Activated CD4-positive, alpha-beta T cell treated with anti-CD3 and anti-CD28 coated beads, Interleukin-2, amount 10 ng/mL, durations not matched to agents 24 days and 14 days (primary cell): Measurements from ENCODE around the gene TGFBI. TPM values are rescaled to one million over a fixed set of nuclear protein-coding genes. Genes with fewer than 3 reads are reported as not detected.

ENCODE experiments used
- DNase-seq: peaks from one replicate; pipeline ENCODE4 v3.0.0; 2022
- H3K27ac Mint-ChIP-seq: one replicate; pipeline ENCODE4 v1.8.0; 2022; ENCODE audit warnings: mild to moderate bottlenecking, mixed read lengths
- H3K27me3 Mint-ChIP-seq: one replicate; pipeline ENCODE4 v1.8.0; 2022; ENCODE audit warnings: mixed read lengths
- H3K36me3 Mint-ChIP-seq: one replicate; pipeline ENCODE4 v1.8.0; 2022; ENCODE audit warnings: low read depth, mild to moderate bottlenecking, mixed read lengths
- H3K4me1 Mint-ChIP-seq: one replicate; pipeline ENCODE4 v1.8.0; 2021; ENCODE audit warnings: mixed read lengths
- H3K4me3 Mint-ChIP-seq: one replicate; pipeline ENCODE4 v1.8.0; 2022; ENCODE audit warnings: mild to moderate bottlenecking, moderate library complexity, mixed read lengths
- H3K9me3 Mint-ChIP-seq: one replicate; pipeline ENCODE4 v1.8.0; 2021; ENCODE audit warnings: mixed read lengths
- intact Hi-C: fragments of 100-400 bp; cut with micrococcal nuclease; formaldehyde crosslinking; loops from one replicate; pipeline ENCODE4 v1.15.1; 2023
- total RNA-seq: library from RNA; stranded (reverse); gene quantifications from 2 replicates; pipeline ENCODE4 v1.2.3, GENCODE V29; 2022

TGFBI gene
- total RNA-seq, 1 donor from 2014 or later = not detected

DNA sequence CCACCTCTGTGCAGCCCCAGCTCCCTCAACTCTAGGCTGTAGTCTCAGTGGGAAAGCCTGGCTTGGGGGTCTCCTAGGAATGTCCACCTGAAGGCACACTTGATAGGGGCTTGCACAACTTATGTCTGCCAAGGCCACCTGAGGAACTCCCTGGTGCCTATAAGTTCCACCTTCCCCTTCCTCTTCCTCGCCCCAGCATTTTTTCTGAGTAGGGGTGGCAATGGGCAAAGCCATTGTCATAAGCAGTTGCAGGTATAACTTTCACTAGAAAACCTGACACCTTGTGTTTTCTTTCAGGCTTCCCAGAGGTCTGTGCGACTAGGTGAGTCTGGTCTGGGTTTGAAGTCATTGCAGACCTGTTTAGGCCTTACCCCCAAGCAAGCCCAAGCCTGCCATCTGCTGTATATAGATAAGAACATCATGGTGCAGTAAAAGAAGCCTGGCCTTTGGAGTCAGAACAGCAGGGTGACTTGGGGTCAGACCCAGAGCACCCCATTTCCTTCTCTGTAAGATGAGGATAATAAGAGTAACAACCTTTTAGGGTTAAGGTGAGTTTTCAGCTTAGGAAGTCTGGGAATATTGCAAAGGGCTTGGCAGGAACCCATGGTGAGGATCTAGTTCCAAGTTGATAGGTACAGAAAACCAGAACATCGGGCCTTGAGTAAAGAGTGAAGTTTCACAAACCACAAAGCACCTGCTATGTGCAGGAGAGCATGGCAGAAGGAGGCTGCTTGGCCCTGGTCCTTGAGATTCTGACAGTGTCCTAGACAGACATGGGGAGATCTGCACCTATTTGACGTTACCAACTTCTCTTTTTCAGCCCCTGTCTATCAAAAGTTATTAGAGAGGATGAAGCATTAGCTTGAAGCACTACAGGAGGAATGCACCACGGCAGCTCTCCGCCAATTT, 33.8 kb downstream of the TGFBI start:
- Mint-ChIP-seq H3K27ac (no peak overlapping the region), H3K9me3 (no peaks in the 10 kb centered on the region), H3K27me3 (peaks cover 4% of the 10 kb centered on the region), H3K4me1 (no peaks in the 10 kb centered on the region), H3K36me3 (no peaks in the 10 kb centered on the region), H3K4me3 (no peak overlapping the region)
- intact Hi-C loops = loop anchor here (1.0 kb wide), 1 partner anchor 175 kb away; no protein-coding TSS in a partner anchor
- DNase-seq = peak; percentile 60

DNA sequence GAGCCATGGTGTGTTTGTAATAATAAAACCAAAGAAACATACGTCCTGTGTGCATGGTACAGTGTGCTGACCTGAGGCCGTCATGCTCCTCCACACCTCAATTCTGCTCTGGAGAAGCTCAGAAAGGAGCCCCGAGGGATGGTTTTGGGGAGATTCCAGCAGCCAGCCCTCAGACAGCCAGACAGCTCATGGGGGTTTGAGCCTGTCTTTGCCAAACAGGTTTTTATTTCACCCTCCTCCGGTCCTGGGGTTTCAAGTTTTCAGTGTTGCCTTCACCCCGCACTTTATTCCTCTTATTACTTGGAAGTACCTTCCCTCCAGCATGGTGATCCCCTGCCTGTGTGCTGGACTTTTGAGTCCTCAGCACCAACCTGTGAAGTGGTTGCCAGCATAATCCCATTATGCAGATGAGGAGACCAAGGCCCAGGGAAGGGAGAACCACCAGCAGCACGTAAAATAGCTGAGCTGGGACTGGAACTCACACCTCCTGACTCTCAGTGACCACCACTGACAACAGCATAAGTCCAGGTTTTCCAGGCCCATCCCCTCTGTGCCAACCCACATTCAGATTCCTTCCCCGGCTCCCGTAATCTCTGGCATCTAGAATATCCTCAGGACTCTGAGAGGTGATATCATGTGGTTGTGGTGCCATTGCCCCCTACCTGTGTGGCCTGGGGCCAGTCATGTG, 35.1 kb downstream of the TGFBI start:
- intact Hi-C loops = no loop called here
- no peaks in the 10 kb centered on the region for H3K4me1 Mint-ChIP-seq
- H3K27me3 Mint-ChIP-seq = peaks cover 5% of the 10 kb centered on the region
- H3K9me3 Mint-ChIP-seq = no peaks in the 10 kb centered on the region
- H3K4me3 Mint-ChIP-seq = no peak overlapping the region
- no peak for DNase-seq
- H3K27ac Mint-ChIP-seq = no peak overlapping the region
- H3K36me3 Mint-ChIP-seq = no peaks in the 10 kb centered on the region

DNA sequence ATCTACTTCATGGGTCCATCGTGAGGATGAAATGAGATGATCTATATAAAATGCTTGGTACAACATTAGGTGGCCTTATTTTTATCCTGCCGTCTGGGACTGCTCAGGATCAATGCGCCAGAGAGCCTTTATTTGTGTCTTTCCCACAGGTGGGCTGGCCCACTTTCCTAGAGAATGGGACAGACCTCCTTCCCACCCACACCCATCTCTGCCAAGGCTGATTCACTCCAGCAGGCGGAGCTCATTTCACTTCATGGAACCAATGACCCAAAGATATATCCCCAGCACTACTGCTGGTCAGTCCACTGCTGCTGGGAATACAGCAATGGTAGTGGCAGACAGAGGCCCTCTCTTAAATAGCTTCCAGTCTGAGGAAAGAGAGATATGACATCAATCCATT, 35.7 kb downstream of the TGFBI start:
- Mint-ChIP-seq H3K36me3 (no peaks in the 10 kb centered on the region), H3K4me1 (no peaks in the 10 kb centered on the region), H3K27ac (no peak overlapping the region), H3K27me3 (peaks cover 8% of the 10 kb centered on the region), H3K9me3 (no peaks in the 10 kb centered on the region), H3K4me3 (no peak overlapping the region)
- DNase-seq = no peak
- intact Hi-C loops = no loop called here

DNA sequence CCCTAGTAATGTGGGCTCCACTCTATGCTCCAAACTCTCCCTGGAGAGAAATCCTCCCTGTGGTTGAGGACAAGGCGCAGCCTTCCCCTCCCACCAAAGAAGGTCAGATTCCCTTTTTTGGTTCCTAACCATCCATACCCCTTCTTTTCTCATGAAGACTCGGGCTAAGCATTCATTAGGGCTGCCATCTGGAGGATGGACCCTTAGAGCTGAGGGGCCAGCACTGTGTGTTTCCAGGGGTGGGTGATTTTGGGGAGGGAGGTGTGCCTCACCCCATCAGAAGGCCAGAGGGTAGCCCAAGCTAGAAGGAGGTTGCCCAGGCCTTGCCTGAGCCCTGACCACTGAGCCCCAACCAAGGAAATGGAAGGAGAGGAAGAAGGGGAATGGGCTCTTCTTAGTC, 36.8 kb downstream of the TGFBI start:
- no peak for DNase-seq
- Mint-ChIP-seq H3K27ac (no peak overlapping the region), H3K27me3 (peaks cover 13% of the 10 kb centered on the region), H3K4me1 (no peaks in the 10 kb centered on the region), H3K9me3 (no peaks in the 10 kb centered on the region), H3K4me3 (no peak overlapping the region), H3K36me3 (no peaks in the 10 kb centered on the region)
- intact Hi-C loops = no loop called here

DNA sequence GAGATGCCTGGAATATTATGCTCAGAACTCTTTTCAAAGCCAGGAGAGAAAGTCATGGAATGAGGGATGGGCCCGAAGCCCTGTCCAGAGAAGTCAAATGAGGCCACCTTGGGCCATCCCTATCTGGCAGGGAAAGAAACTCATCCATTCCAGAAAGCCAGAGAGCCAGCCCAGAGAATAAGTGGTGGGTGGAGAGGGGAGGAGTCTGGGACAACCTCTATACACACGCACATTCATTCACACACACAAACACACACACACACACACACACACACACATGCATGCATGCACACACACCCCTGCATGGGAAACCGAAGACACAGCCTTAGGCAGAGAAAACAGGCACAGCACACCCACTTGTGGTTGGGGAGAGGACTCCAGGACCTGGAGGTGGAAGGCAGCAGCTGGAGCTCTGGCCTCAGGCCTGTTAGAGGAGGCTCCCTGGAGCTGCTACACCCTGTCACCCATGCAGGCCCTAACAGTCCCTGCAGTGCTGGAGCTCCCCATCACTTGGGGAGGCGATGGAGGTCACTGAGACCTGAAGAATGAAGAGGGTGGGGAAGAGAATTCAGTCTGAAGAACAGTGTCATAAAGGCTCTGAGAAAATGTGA, 38.0 kb downstream of the TGFBI start:
- DNase-seq = no peak
- H3K27ac Mint-ChIP-seq = no peak overlapping the region
- no peak overlapping the region for H3K4me3 Mint-ChIP-seq
- peaks cover 16% of the 10 kb centered on the region for H3K27me3 Mint-ChIP-seq
- intact Hi-C loops = no loop called here
- no peaks in the 10 kb centered on the region for H3K4me1 Mint-ChIP-seq
- no peaks in the 10 kb centered on the region for H3K9me3 Mint-ChIP-seq
- H3K36me3 Mint-ChIP-seq = no peaks in the 10 kb centered on the region

DNA sequence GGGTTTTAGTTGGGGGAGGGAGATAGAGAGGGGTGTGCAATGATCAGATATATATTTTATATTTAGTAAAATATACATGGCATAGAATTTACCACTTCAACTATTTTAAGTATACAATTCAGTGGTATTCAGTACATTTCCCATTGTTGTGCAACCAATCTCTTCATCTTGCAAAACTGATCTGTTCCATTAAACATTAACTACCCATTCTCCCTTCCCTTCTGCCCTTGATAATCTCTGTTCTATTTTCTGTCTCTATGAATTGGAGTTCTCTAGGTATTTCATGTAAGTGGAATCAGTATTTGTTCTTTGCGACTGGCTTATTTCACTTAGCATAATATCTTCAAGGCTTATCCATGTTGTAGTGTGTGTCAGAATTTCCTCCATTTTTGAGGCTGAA, 38.6 kb downstream of the TGFBI start:
- no peak for DNase-seq
- H3K4me3 Mint-ChIP-seq = no peak overlapping the region
- intact Hi-C loops = no loop called here
- H3K27ac Mint-ChIP-seq = no peak overlapping the region
- no peaks in the 10 kb centered on the region for H3K9me3 Mint-ChIP-seq
- peaks cover 17% of the 10 kb centered on the region for H3K27me3 Mint-ChIP-seq
- no peaks in the 10 kb centered on the region for H3K4me1 Mint-ChIP-seq
- no peaks in the 10 kb centered on the region for H3K36me3 Mint-ChIP-seq

DNA sequence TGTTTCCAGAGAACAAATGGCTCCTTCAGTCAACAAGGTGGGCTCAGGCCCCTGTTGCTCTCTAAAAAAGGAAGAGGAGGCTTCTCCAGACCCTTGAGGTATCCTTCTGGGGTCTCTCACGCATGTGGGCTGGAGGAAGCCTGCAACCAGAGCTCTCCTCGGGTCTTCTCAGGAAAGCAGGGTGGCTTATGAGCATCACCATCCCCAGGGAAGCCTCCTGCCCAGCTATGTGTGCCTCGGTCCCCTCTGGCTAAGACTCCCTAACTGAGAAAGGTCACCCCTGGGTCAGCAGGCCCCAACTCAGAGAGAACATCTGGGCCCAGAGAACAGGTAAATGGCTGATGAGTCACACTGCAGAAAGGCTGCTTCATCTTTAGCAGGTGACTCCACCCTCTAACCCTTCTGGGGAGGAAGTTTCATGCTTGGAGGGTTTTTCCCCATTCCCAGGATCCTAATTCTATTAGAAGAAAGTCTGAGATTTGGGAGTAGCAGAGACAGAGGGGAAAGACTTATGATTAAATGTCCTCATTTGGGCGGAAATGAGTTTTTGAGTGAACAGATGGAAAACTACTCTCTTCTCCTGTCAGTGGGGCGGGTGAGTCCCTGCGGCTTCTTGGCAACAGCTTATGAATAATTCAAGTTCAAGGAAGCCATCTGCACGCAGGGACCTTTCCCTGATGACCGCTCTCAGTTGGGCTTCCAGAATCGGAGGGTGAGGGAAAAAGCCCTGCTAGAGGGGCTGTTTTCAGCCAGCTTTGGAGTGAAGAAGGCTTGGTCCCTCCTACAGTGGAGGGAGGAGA, 41.9 kb downstream of the TGFBI start:
- Mint-ChIP-seq H3K4me3 (no peak overlapping the region), H3K9me3 (no peaks in the 10 kb centered on the region), H3K36me3 (no peaks in the 10 kb centered on the region), H3K27me3 (peaks cover 20% of the 10 kb centered on the region), H3K4me1 (no peaks in the 10 kb centered on the region), H3K27ac (no peak overlapping the region)
- DNase-seq = no peak
- intact Hi-C loops = no loop called here

DNA sequence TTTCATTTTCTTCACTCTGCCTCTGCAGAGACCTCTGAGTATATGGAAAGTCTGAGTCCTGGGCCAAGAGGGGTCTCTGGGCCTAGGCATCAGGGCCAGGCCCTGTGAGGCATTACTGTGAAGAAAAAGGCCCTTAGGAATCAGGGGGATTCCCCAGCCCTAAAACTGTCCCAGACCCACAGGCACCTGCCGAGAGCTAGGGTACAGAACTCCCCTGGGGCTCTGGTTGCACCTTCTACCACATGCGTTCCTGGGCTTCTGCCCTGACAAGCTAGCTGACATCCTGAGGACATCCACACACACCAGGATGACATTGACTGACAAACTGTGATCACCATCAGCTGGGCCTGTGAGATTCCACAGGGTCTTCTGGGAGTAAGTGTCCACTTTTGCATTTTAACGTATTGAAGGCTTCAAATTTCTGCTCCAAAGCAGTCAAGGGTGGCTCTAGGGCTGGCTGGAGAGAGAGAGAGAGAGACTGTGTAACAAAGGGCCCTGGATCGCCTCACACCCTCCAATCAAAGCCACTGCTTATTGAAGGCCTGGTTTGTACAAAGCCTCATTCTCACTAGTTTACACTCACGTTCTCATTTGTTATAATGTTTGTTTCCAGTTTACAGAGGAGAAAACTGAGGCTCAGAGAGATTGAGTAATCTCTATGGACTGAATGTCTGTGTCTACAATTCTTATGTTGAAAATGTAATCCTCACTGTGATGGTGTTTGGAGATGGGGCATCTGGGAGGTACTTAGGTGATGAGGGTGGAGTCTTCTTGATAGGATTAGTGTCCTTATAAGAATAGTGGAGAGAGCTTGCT, 45.1 kb downstream of the TGFBI start:
- no peaks in the 10 kb centered on the region for H3K36me3 Mint-ChIP-seq
- no peak overlapping the region for H3K27ac Mint-ChIP-seq
- no peak overlapping the region for H3K4me3 Mint-ChIP-seq
- H3K27me3 Mint-ChIP-seq = peaks cover 39% of the 10 kb centered on the region
- no peaks in the 10 kb centered on the region for H3K4me1 Mint-ChIP-seq
- intact Hi-C loops = no loop called here
- no peak for DNase-seq
- no peaks in the 10 kb centered on the region for H3K9me3 Mint-ChIP-seq

DNA sequence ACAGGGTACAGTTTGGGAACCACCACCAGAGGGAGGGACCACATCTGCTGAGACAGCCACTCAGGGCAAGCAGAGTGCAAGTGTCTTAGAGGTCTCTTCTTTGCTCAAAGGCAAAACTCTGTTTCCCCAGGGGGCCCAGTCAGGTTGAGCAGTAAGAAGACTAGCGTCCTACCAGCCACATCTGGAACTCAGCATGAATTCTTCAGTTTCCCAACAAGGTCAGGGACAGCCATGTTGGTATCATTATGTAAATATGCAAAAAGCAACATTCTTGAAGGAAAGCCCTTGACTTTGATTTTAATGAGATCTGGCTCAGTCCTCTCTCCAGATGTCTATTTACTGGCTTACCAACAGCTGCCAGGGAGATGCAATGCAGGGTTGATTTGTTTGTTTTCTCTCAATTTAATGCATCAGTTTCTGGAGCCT, 46.7 kb downstream of the TGFBI start:
- H3K27ac Mint-ChIP-seq = no peak overlapping the region

DNA sequence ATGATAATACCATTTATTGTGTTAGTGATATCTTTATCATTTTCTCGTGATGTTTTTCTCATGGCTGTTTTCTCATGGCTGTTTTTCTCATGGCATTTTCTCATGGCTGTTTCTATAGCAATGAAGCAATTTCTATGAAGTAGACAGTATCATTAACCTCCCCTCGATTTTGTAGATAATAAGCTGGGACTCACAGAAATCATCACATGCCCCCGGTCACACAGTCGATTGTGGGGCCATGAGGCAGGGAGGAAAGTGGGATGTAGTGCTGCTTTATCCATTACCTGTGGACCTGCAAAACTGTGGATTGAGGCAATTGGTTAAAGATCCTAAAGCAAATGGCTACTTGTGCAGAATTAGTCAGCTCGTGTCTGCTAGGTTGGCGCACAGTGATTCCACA, 47.3 kb downstream of the TGFBI start:
- H3K27ac Mint-ChIP-seq = no peak overlapping the region
- H3K27me3 Mint-ChIP-seq = peaks cover 48% of the 10 kb centered on the region
- H3K4me1 Mint-ChIP-seq = peaks cover 12% of the 10 kb centered on the region
- intact Hi-C loops = no loop called here
- no peak overlapping the region for H3K4me3 Mint-ChIP-seq
- no peak for DNase-seq
- H3K36me3 Mint-ChIP-seq = no peaks in the 10 kb centered on the region
- H3K9me3 Mint-ChIP-seq = no peaks in the 10 kb centered on the region

More for the DNA sequence above, 46.7 kb downstream of the TGFBI start:
- Mint-ChIP-seq H3K4me1 (peaks cover 9% of the 10 kb centered on the region), H3K4me3 (no peak overlapping the region), H3K27me3 (peaks cover 44% of the 10 kb centered on the region), H3K9me3 (no peaks in the 10 kb centered on the region), H3K36me3 (no peaks in the 10 kb centered on the region)
- no peak for DNase-seq
- intact Hi-C loops = no loop called here

DNA sequence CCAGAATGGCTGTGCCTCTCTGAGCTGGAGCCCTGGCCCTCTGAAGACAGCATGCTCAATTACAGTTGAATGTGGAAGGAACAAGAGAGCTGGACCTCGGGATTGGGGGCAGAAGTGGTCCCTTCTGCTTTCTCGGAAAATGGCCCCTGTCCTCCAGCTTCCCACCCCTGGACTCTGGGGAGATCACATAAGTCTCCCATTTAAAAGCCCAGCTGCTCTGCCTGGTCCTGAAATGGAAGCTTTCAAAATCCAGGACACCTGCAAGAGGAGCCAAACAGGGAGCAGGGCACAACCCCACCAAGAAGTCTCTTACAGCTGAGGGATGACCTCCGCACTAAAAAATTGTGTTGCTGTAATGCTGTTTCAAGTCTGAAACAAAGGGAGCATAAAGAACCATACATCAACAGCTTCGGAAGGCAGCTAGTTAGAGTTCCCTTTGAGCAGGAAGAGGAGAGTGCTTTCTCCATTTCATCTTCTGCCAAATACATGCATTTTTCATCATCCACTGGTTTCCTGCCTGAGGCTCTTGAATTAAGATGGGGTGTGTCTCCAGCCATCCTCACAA, 48.2 kb downstream of the TGFBI start:
- intact Hi-C loops = no loop called here
- H3K27ac Mint-ChIP-seq = no peak overlapping the region
- H3K9me3 Mint-ChIP-seq = no peaks in the 10 kb centered on the region
- no peak overlapping the region for H3K4me3 Mint-ChIP-seq
- DNase-seq = no peak
- no peaks in the 10 kb centered on the region for H3K36me3 Mint-ChIP-seq
- H3K4me1 Mint-ChIP-seq = peaks cover 12% of the 10 kb centered on the region
- peaks cover 50% of the 10 kb centered on the region for H3K27me3 Mint-ChIP-seq

DNA sequence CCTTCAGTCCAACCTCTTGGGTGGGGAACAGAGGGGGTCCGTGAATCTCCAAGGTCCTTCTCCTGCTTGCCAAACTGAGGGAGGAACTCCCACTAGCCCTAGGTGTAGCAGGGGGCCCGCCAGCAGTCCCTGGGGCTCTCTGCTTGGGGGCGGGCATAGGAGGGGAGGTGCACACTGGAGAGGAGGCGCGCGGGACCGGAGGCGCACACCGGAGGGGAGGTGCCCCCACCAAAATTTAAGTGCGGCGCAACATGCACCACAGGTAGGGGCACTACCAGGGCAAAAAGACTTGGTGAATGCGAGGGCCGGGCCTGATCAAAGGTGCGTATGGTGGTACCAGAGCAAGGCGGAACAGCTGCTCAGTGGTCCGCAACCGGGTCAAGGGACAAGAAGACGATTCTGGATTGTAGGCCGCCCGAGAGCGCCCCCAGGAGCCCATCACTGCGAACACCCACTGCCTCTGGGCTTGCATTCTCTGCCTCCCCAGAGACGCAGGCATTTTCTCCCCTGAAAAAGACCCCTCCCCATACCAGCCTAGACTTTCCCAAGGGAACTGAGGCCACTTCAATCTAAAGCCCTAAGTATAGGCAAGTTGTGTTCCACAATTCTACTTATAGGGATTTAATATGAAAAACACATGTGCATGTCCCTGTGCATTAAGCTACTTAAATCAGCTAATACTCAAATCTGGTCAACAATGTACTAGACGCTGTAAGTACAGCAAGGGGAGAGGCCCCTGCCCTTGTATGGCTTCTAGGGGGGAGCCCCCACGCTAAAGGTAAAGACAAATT, 50.6 kb downstream of the TGFBI start:
- peak overlapping the region; percentile 78 for H3K4me3 Mint-ChIP-seq
- intact Hi-C loops = no loop called here
- H3K9me3 Mint-ChIP-seq = no peaks in the 10 kb centered on the region
- H3K27ac Mint-ChIP-seq = no peak overlapping the region
- DNase-seq = no peak
- peaks cover 49% of the 10 kb centered on the region for H3K27me3 Mint-ChIP-seq
- H3K4me1 Mint-ChIP-seq = peaks cover 12% of the 10 kb centered on the region
- no peaks in the 10 kb centered on the region for H3K36me3 Mint-ChIP-seq
